Stomach (tissue), 9 donors: ENCODE measurements around the gene DOP1A. TPM values are rescaled to one million over a fixed set of nuclear protein-coding genes. Genes with fewer than 3 reads are reported as not detected.

Experiments used
- DNase-seq, 2 donors: peaks; one replicate each; pipeline versions ENCODE4 v3.0.0 to v3.0.0-alpha.2; 2013 to 2019
- H3K27ac ChIP-seq, 5 donors: fragments of 200-600 bp in 4 of 5; sonication (generic) in 4 of 5; one replicate each; pipeline ENCODE4 v1.5.1; 2013 to 2019; ENCODE audit warnings: mild to moderate bottlenecking in 1 of 5, moderate library complexity in 1 of 5
- H3K27me3 ChIP-seq, 3 donors: fragments of 200-600 bp; sonication (generic); one replicate each; pipeline ENCODE4 v1.5.1; 2017 to 2019; ENCODE audit warnings: mixed run types in 1 of 3
- H3K36me3 ChIP-seq, 4 donors: fragments of 200-600 bp; sonication (generic); 1 replicate in 3 of 4; 2 replicates in 1 of 4; pipeline ENCODE4 v1.5.1; 2016 to 2019
- H3K4me1 ChIP-seq, 4 donors: fragments of 200-600 bp; sonication (generic); one replicate each; pipeline ENCODE4 v1.5.1; 2016 to 2019
- H3K4me3 ChIP-seq, 4 donors: fragments of 200-600 bp; sonication (generic) in 3 of 4; one replicate each; pipeline ENCODE4 v1.5.1; 2016 to 2019; ENCODE audit warnings: mild to moderate bottlenecking in 1 of 4
- H3K9me3 ChIP-seq, 4 donors: fragments of 200-600 bp; sonication (generic); one replicate each; pipeline ENCODE4 v1.5.1; 2016 to 2019
- EP300 ChIP-seq: sonication (generic); formaldehyde crosslinking; IDR thresholded peaks from one replicate; pipeline ENCODE4 v1.6.1; 2017; ENCODE audit warnings: antibody characterized with exemption
- intact Hi-C: fragments of 100-400 bp; cut with DNase I; formaldehyde crosslinking; loops from one replicate; pipeline ENCODE4 v1.15.1; 2023; ENCODE audit warnings: low total_unique reads
- polyA plus RNA-seq, 3 donors: library from polyadenylated mRNA; stranded (reverse); fragments of 200-250 nt; gene quantifications; one replicate each; pipeline ENCODE4 v1.2.3, GENCODE V29; 2013
- total RNA-seq, 5 donors: library from RNA; depleted of rRNA; stranded (reverse); fragments of >200 nt; gene quantifications; one replicate each; pipeline versions ENCODE4 v1.1.0 to v1.2.3, GENCODE V29; 2014 to 2016
- donor health status: healthy with polysubstance abuse.
- donor health status: Bipolar disorder and iron deficiency.
- donor health status: healthy.

The DOP1A gene
- total and polyA plus RNA-seq, 8 donors, result 2.6 to 68.3 (median 16.3) TPM

- DNase-seq, result no peak
- Histone ChIP-seq H3K36me3 (peaks cover 0 to 5% (median 0%) of the 10 kb centered on the region in 4 donors), H3K4me1 (peaks cover 0 to 3% (median 0%) of the 10 kb centered on the region in 4 donors), H3K4me3 (no peak overlapping the region), H3K27ac (no peak overlapping the region), H3K27me3 (no peaks in the 10 kb centered on the region), H3K9me3 (no peaks in the 10 kb centered on the region)
- no peak for TF ChIP-seq EP300
- intact Hi-C loops, result no loop called here
These were observed 149.3 kb downstream of the DOP1A start for GRCh38 chr6:83216806-83217205.

Other genes with a start within 250 kb of the DOP1A start
- gene UBE3D, start 1.8 kb upstream of the DOP1A start, total RNA-seq, result 10 to 100 TPM in 4 of 5 donors, 1 to 10 TPM in 1; 5.5 to 33.3 (median 21.3) TPM
- 1 to 10 TPM; 1.5 to 4.0 (median 2.9) TPM for gene UBE3D, start 1.8 kb upstream of the DOP1A start, polyA plus RNA-seq
- gene PGM3, start 125.6 kb downstream of the DOP1A start, total RNA-seq, result 10 to 100 TPM in 4 of 5 donors, under 1 TPM in 1; 0.58 to 96.4 (median 53.0) TPM
- gene PGM3, start 125.6 kb downstream of the DOP1A start, polyA plus RNA-seq, result 10 to 100 TPM in 2 of 3 donors, 1 to 10 TPM in 1; 6.0 to 22.3 (median 11.6) TPM
- 10 to 100 TPM in 1 of 5 donors, 1 to 10 TPM in 3, under 1 TPM in 1; 0.58 to 18.7 (median 1.3) TPM for gene RWDD2A, start 125.7 kb downstream of the DOP1A start, total RNA-seq
- gene RWDD2A, start 125.7 kb downstream of the DOP1A start, polyA plus RNA-seq, result 1 to 10 TPM; 2.0 to 2.4 (median 2.3) TPM